ENCODE data around the gene STING1. TPM values are rescaled to one million over a fixed set of nuclear protein-coding genes. Genes with fewer than 3 reads are reported as not detected.

The STING1 gene
- total RNA-seq, 1 experiment from 2014 or later, result not detected

GRCh38 chr5:139494256-139494655 lies 11.7 kb upstream of the STING1 start:
- peak in 1 of 2 experiments; percentile 31 for DNase-seq
- H3K9me3 Mint-ChIP-seq (ENCODE audit: unreplicated experiment), result no peaks in the 10 kb centered on the region
- no peaks in the 10 kb centered on the region for H3K36me3 Mint-ChIP-seq (ENCODE audit: insufficient read depth, unreplicated experiment)
- peak overlapping the region; percentile 57 for H3K27ac Mint-ChIP-seq (ENCODE audit: unreplicated experiment)
- H3K27me3 Mint-ChIP-seq (ENCODE audit: insufficient read depth, unreplicated experiment), result no peaks in the 10 kb centered on the region
- Histone ChIP-seq H3K4me3 (ENCODE audit: low read depth, low read length) (no peak overlapping the region), H3K9me3 (no peaks in the 10 kb centered on the region), H3K4me1 (peaks cover 30% of the 10 kb centered on the region), H3K36me3 (ENCODE audit: control insufficient read depth, insufficient read depth, low read length) (no peaks in the 10 kb centered on the region), H3K27me3 (replicated peaks; ENCODE audit: control insufficient read depth, insufficient read depth, low read length) (no peaks in the 10 kb centered on the region)
- H3K4me1 Mint-ChIP-seq (ENCODE audit: low read depth, unreplicated experiment), result peaks cover 13% of the 10 kb centered on the region
- ChIA-PET CTCF (interaction anchor here (0.9 kb wide), 1 partner anchor 19 kb away, joined by 3 read pairs; no protein-coding TSS in a partner anchor), POLR2A (interaction anchor here (0.7 to 0.9 kb wide), 2 partner anchors 8 to 55 kb away, joined by 3 to 4 read pairs; partner anchors contain the start of gene DNAJC18)
- H3K4me3 Mint-ChIP-seq (ENCODE audit: unreplicated experiment), result no peak overlapping the region
- intact Hi-C loops (cut with micrococcal nuclease; ENCODE audit: unreplicated experiment), result no loop called here
- no peak for TF ChIP-seq CTCF (IDR thresholded peaks at IDR 0.05; ENCODE audit: insufficient read depth in 1 of 2, low read depth in 1 of 2, low read length in 1 of 2, severe bottlenecking in 1 of 2, unreplicated experiment in 1 of 2)
- no TSS peak for BruUV-seq (replicated peaks)

- no peak for TF ChIP-seq CTCF (IDR thresholded peaks at IDR 0.05; ENCODE audit: insufficient read depth in 1 of 2, low read depth in 1 of 2, low read length in 1 of 2, severe bottlenecking in 1 of 2, unreplicated experiment in 1 of 2)
- no peak overlapping the region for H3K27ac Mint-ChIP-seq (ENCODE audit: unreplicated experiment)
- intact Hi-C loops (cut with micrococcal nuclease; ENCODE audit: unreplicated experiment), result no loop called here
- no peaks in the 10 kb centered on the region for H3K27me3 Mint-ChIP-seq (ENCODE audit: insufficient read depth, unreplicated experiment)
- ChIA-PET POLR2A (no interaction called here), CTCF (interaction anchor here (0.8 kb wide), 1 partner anchor 21 kb away, joined by 3 read pairs; no protein-coding TSS in a partner anchor)
- no TSS peak for BruUV-seq (replicated peaks)
- Histone ChIP-seq H3K9me3 (no peaks in the 10 kb centered on the region), H3K36me3 (ENCODE audit: control insufficient read depth, insufficient read depth, low read length) (no peaks in the 10 kb centered on the region), H3K4me1 (peaks cover 30% of the 10 kb centered on the region), H3K27me3 (replicated peaks; ENCODE audit: control insufficient read depth, insufficient read depth, low read length) (no peaks in the 10 kb centered on the region), H3K4me3 (ENCODE audit: low read depth, low read length) (no peak overlapping the region)
- no peaks in the 10 kb centered on the region for H3K36me3 Mint-ChIP-seq (ENCODE audit: insufficient read depth, unreplicated experiment)
- peak overlapping the region; percentile 24 for H3K4me3 Mint-ChIP-seq (ENCODE audit: unreplicated experiment)
- H3K9me3 Mint-ChIP-seq (ENCODE audit: unreplicated experiment), result no peaks in the 10 kb centered on the region
- DNase-seq, result peak; percentile 29 to 67
- peaks cover 13% of the 10 kb centered on the region for H3K4me1 Mint-ChIP-seq (ENCODE audit: low read depth, unreplicated experiment)
These were observed 10.2 kb upstream of the STING1 start for GRCh38 chr5:139492700-139493192.

- no peaks in the 10 kb centered on the region for H3K9me3 ChIP-seq
- H3K27me3 Mint-ChIP-seq (ENCODE audit: insufficient read depth, unreplicated experiment), result no peaks in the 10 kb centered on the region
- no peak for TF ChIP-seq CTCF (IDR thresholded peaks at IDR 0.05; ENCODE audit: insufficient read depth in 1 of 2, low read depth in 1 of 2, low read length in 1 of 2, severe bottlenecking in 1 of 2, unreplicated experiment in 1 of 2)
- BruUV-seq (replicated peaks), result no TSS peak
- no peak overlapping the region for H3K27ac Mint-ChIP-seq (ENCODE audit: unreplicated experiment)
- ChIA-PET POLR2A (interaction anchor here (0.6 kb wide), 1 partner anchor 49 kb away, joined by 4 read pairs; the partner anchor contains the start of gene DNAJC18), CTCF (no interaction called here)
- DNase-seq, result no peak
- no peaks in the 10 kb centered on the region for H3K9me3 Mint-ChIP-seq (ENCODE audit: unreplicated experiment)
- H3K27me3 ChIP-seq (replicated peaks; ENCODE audit: control insufficient read depth, insufficient read depth, low read length), result no peaks in the 10 kb centered on the region
- intact Hi-C loops (cut with micrococcal nuclease; ENCODE audit: unreplicated experiment), result no loop called here
- no peak overlapping the region for H3K4me3 Mint-ChIP-seq (ENCODE audit: unreplicated experiment)
- H3K36me3 ChIP-seq (ENCODE audit: control insufficient read depth, insufficient read depth, low read length), result no peaks in the 10 kb centered on the region
- H3K4me1 ChIP-seq, result peaks cover 9% of the 10 kb centered on the region
- H3K36me3 Mint-ChIP-seq (ENCODE audit: insufficient read depth, unreplicated experiment), result no peaks in the 10 kb centered on the region
- H3K4me1 Mint-ChIP-seq (ENCODE audit: low read depth, unreplicated experiment), result peaks cover 8% of the 10 kb centered on the region
- no peak overlapping the region for H3K4me3 ChIP-seq (ENCODE audit: low read depth, low read length)
These were observed 5.7 kb upstream of the STING1 start for GRCh38 chr5:139488260-139488659.
